GM20431 (cell line): ENCODE results near the gene MYNN.
"Not testable (repeated sequence)": the region's sequence is repeated elsewhere in the genome, so short reads cannot be mapped to it uniquely, and the experiment has no call there.

ENCODE experiments used
- in situ Hi-C: fragments of 300-500 bp; cut with MseI, MboI; formaldehyde crosslinking; loops from one replicate; pipeline ENCODE4 v1.15.0; 2020; ENCODE audit warnings: low sequenced_read_pairs; ENCODE audit not compliant: unreplicated experiment

Gene MYNN

DNA sequence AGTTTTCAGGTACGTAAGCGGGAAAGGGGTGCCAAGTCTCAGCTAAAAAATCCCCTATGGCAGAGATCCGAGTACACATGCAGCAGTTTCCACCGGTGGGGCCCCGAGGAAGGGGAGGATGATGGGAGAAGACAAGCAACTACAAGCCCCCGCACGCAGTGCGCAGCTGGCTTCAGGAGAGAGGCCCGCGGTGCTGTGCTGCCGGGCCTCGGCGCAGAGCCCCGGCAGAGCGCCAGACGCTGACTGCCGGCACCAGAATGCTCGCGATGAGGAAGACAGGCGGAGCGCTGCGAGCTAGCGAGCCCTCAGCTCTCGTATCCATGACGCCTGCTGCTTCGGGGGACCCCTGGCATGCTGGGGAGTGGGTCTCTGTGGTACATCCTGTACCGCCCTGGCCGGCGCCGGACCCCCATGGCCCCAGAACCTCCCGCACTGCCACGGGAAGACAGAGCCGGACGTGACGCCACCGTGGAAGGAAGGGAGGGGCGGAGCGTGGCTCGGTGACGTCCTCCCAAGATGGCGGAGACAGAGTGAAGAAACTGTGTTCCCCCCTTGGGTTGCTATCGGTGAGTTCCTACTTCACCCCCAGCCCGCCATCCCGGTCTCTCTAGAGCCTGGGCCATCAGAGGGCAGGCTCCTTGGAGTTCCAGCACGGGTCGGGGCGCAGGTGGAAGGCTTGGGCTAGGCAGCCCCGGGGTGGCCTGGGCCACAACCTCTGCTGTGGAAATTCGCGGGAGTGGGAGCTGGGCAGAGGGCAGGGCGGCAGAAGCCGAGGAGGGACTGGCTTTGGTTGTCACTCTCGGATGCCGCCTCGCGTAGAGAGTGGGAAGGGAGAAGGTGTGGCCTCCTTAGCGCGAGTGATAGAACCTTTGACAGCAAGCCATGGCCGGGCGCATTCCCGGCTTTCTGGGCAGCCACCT is at the start of gene MYNN:
TSS of gene MYNN (plus strand) at position 500 of the 920 bp plus-strand sequence. CDS start 900 bp downstream, outside the sequence.
- in situ Hi-C loops = no loop called here

GRCh38 chr3:169731857-169732256 is 41.3 kb upstream of the MYNN start:
- in situ Hi-C loops = not testable (repeated sequence)

DNA sequence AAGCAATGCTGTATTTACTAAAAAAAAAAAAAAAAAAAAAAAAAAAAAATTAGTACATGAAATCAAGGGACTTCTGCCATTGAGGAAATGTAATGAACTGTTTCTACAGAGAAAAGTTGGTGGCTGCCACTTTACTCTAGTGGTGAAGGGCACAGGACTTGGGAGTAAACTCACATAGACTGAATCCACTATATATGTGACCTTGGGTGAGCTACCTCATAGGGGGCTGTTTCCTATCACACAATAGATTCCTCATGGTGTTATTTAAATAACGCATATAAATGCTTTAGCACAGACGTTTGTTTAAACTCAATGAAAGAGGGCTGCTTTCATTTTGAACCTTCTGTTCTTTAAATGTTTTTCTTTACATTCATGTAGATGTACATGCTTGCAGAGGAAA is 34.1 kb upstream of the MYNN start:
- in situ Hi-C loops = no loop called here

- in situ Hi-C loops = no loop called here
Measured at GRCh38 chr3:169744366-169745054, 28.7 kb upstream of the MYNN start.

- in situ Hi-C loops = no loop called here
Measured at GRCh38 chr3:169746924-169747323, 26.3 kb upstream of the MYNN start.

DNA sequence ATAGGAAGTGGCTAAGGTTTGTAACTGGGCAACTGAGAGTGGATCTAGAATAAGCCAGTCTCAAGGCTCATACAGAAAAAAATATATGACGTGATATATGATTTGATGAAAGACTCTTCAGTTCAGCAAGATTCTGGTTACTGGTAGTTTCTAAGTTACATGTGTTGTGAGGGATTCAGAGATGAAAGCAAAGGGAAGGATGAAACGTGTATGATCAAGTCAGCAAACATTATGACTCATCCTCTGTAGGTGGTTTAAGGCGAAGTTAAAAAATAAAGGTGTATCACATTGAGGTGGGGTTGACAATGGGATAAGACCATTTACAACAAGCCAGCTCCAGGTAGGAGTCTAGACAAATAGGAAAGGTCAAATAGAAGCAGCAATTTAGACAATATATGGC is 24.5 kb upstream of the MYNN start:
- in situ Hi-C loops = no loop called here

- in situ Hi-C loops = no loop called here
Measured at GRCh38 chr3:169750665-169751064, 22.5 kb upstream of the MYNN start.

DNA sequence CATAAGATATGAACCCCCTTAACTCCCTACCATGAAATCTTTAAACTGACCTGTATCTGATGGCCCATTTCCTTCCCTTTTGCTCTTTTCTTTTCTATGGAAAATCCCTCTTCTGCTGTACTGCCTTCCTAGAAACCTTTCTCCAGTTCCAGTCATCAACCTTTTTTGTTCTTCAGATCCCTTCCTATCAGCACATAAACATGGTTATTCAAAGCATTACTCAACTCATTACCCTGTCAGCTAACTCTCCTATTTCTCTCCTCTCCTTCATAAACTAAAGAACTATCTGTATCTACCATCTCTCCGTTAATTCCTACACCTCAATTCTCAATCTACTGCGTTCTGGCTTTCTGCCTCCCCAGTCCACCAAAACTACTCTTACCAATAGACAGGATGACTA is 21.3 kb upstream of the MYNN start:
- in situ Hi-C loops = no loop called here

DNA sequence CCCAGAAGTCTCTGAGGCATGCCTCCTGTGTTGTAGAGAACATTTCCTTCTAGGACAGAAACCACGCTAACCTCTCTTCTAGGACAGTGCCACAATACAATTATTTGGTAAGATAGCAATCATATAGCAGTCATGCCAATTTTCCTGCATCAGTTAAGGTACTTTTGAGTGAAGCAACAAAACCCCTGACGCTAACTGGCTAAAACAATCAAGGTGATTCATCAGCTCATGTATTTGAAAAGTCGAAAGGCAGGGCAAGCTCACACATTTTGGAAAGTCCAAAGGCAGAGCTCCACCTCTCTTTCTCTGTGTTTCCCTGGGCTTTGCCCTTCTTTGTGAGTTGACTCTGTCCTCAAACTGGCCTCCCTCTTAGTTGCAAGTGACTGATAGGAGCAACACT is 18.5 kb upstream of the MYNN start:
- in situ Hi-C loops = no loop called here

DNA sequence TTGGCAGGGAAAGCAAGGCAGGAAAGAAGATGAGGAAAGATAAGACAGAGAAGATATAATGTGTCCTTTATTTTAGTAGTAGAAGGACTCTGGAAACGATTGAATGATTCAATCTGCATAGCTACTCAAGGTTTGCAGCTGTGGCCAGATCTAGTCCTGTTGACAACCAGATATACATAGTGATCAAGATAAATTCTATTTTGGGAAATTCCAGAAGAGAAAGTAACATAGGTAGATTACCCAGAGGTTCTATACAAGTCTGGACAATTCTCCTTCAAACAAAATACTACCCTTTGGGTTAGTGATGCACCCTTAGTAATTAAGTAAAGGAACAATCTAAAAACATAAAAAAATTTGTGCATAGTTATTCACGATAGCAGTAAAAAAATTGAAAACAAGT is 17.7 kb upstream of the MYNN start:
- in situ Hi-C loops = no loop called here

- in situ Hi-C loops = no loop called here
Measured at GRCh38 chr3:169758359-169758994, 14.7 kb upstream of the MYNN start.

- in situ Hi-C loops = no loop called here
Measured at GRCh38 chr3:169759256-169759655, 13.9 kb upstream of the MYNN start.

DNA sequence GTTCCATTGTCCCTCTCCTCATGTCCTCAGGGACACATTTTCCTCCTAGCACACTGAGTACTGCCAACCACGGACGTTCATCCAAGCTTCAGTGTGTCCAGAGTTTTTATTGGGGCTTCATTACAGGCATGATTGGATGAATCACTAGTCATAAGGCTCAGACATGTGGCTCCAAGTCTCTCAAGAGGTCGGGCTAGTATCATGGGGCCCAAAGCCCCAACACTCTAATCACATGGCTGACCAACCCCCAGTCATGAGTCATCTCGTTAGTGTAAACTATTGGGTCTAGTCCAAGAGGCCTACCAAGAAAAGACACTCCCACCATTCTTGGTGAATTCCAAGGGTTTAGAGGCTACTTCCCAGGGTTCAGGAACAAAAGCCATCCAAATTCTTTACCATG is 12.7 kb upstream of the MYNN start:
- in situ Hi-C loops = no loop called here

GRCh38 chr3:169764312-169764881 is 8.8 kb upstream of the MYNN start:
- in situ Hi-C loops = no loop called here

GRCh38 chr3:169764882-169765612 is 8.1 kb upstream of the MYNN start, which contains the start of gene TERC:
TERC (minus strand) TSS chr3:169765060.
- in situ Hi-C loops = no loop called here

GRCh38 chr3:169769287-169770181 is 3.7 kb upstream of the MYNN start, which contains the start of gene ACTRT3:
ACTRT3 (minus strand) TSS chr3:169769561; CDS start chr3:169769520, 41 bp downstream.
- in situ Hi-C loops = no loop called here

GRCh38 chr3:169771497-169772304 is 1.5 kb upstream of the MYNN start:
- in situ Hi-C loops = no loop called here

GRCh38 chr3:169772305-169772896 is 795 bp upstream of the MYNN start:
- in situ Hi-C loops = no loop called here
